Measurements from ENCODE around the gene CDK14.

The CDK14 gene

DNA sequence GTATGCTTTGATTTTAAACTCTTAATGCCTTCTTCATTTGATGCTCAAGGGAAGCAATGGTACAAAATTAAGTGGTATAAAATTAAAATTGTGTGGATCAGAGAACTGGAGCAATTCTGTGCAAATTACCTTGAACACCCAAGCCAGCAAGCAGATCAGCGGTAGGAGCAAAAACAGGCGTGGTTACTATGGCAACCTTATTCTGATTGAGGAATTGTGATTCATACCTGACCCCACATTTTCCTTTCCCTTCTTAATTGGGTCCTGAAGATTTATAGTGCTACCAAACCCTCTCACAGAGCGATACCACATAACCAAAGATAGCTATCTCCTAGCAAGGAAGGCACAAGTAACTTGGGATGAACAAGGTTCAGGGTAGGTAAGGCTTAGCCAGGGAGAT is 595.6 kb downstream of the CDK14 start:
- H3K27me3 ChIP-seq (ENCODE audit: insufficient read depth, low read length) = no peaks in the 10 kb centered on the region
- no peaks in the 10 kb centered on the region for H3K79me2 ChIP-seq (ENCODE audit: insufficient read depth, low read length)
- H3K9ac ChIP-seq (ENCODE audit: low read length) = no peak overlapping the region
- H3K9me3 ChIP-seq (ENCODE audit: low read length) = no peaks in the 10 kb centered on the region
- H3K9me2 ChIP-seq (ENCODE audit: low read depth, low read length) = no peaks in the 10 kb centered on the region
- H3K4me3 ChIP-seq (ENCODE audit: low read depth, low read length, poor library complexity, severe bottlenecking) = no peak overlapping the region
- no peaks in the 10 kb centered on the region for H4K20me1 ChIP-seq (ENCODE audit: insufficient read depth, low read length)
- H3K4me1 ChIP-seq (ENCODE audit: insufficient read depth, low read length, severe bottlenecking) = no peaks in the 10 kb centered on the region
- TF ChIP-seq CTCF (IDR thresholded peaks at IDR 0.05; ENCODE audit: low read length) (no peak), EZH2 (IDR thresholded peaks at IDR 0.05; ENCODE audit: borderline replicate concordance, low read length) (no peak)
- no peaks in the 10 kb centered on the region for H3F3A ChIP-seq (ENCODE audit: insufficient read depth, low read length)
- H2AFZ ChIP-seq (ENCODE audit: low read length) = no peak overlapping the region
- no peak overlapping the region for H3K27ac ChIP-seq (ENCODE audit: low read depth, low read length, poor library complexity, severe bottlenecking)
- H3K36me3 ChIP-seq (ENCODE audit: insufficient read depth, low read length) = no peaks in the 10 kb centered on the region
- no peak overlapping the region for H3K4me2 ChIP-seq (ENCODE audit: low read length)

DNA sequence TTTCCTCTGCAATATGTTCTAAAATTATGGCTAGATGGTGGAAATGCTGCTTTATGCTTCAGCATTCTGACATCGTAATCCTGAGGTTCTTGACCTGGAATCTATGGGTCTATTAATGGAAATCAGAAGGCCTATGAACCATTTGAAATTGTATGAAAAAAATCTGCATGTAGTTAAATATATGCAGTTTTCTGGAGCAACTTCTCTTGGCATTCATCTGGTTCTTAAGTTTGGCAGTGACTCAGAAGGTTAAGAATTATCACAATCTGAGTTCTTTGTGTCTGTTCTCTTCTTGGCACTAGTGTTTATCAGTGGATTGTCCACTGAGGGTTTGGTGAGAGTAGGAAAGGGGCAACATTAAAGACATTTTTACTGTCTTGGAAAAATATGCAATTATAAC is 597.0 kb downstream of the CDK14 start:
- Histone ChIP-seq H3K4me2 (ENCODE audit: low read length) (no peak overlapping the region), H3K4me1 (ENCODE audit: insufficient read depth, low read length, severe bottlenecking) (no peaks in the 10 kb centered on the region), H3K79me2 (ENCODE audit: insufficient read depth, low read length) (no peaks in the 10 kb centered on the region), H3K27me3 (ENCODE audit: insufficient read depth, low read length) (no peaks in the 10 kb centered on the region), H2AFZ (ENCODE audit: low read length) (no peak overlapping the region), H4K20me1 (ENCODE audit: insufficient read depth, low read length) (no peaks in the 10 kb centered on the region), H3F3A (ENCODE audit: insufficient read depth, low read length) (no peaks in the 10 kb centered on the region), H3K27ac (ENCODE audit: low read depth, low read length, poor library complexity, severe bottlenecking) (no peak overlapping the region), H3K9me3 (ENCODE audit: low read length) (no peaks in the 10 kb centered on the region), H3K9ac (ENCODE audit: low read length) (no peak overlapping the region), H3K36me3 (ENCODE audit: insufficient read depth, low read length) (no peaks in the 10 kb centered on the region), H3K9me2 (ENCODE audit: low read depth, low read length) (no peaks in the 10 kb centered on the region), H3K4me3 (ENCODE audit: low read depth, low read length, poor library complexity, severe bottlenecking) (no peak overlapping the region)
- TF ChIP-seq EZH2 (IDR thresholded peaks at IDR 0.05; ENCODE audit: borderline replicate concordance, low read length) (no peak), CTCF (IDR thresholded peaks at IDR 0.05; ENCODE audit: low read length) (no peak)

GRCh38 chr7:91194841-91195240 is 598.7 kb downstream of the CDK14 start:
- H4K20me1 ChIP-seq (ENCODE audit: insufficient read depth, low read length) = no peaks in the 10 kb centered on the region
- H3K27ac ChIP-seq (ENCODE audit: low read depth, low read length, poor library complexity, severe bottlenecking) = no peak overlapping the region
- H3K4me1 ChIP-seq (ENCODE audit: insufficient read depth, low read length, severe bottlenecking) = no peaks in the 10 kb centered on the region
- H3K9me3 ChIP-seq (ENCODE audit: low read length) = no peaks in the 10 kb centered on the region
- no peak overlapping the region for H2AFZ ChIP-seq (ENCODE audit: low read length)
- H3K4me2 ChIP-seq (ENCODE audit: low read length) = no peak overlapping the region
- no peak overlapping the region for H3K4me3 ChIP-seq (ENCODE audit: low read depth, low read length, poor library complexity, severe bottlenecking)
- no peaks in the 10 kb centered on the region for H3K27me3 ChIP-seq (ENCODE audit: insufficient read depth, low read length)
- TF ChIP-seq CTCF (IDR thresholded peaks at IDR 0.05; ENCODE audit: low read length) (no peak), EZH2 (IDR thresholded peaks at IDR 0.05; ENCODE audit: borderline replicate concordance, low read length) (no peak)
- H3K36me3 ChIP-seq (ENCODE audit: insufficient read depth, low read length) = no peaks in the 10 kb centered on the region
- no peaks in the 10 kb centered on the region for H3F3A ChIP-seq (ENCODE audit: insufficient read depth, low read length)
- no peaks in the 10 kb centered on the region for H3K79me2 ChIP-seq (ENCODE audit: insufficient read depth, low read length)
- H3K9me2 ChIP-seq (ENCODE audit: low read depth, low read length) = no peaks in the 10 kb centered on the region
- H3K9ac ChIP-seq (ENCODE audit: low read length) = no peak overlapping the region
